HepG2 (cell line): ENCODE results near the gene L3MBTL4. TPM values are rescaled to one million over a fixed set of nuclear protein-coding genes. Genes with fewer than 3 reads are reported as not detected.

Experiments used
- ATAC-seq: fragments of 200-7000 bp; cut with Tn5 transposase; 3 replicates; pipeline ENCODE4 v1.9.1; 2020; ENCODE audit warnings: mild to moderate bottlenecking, moderate library complexity
- BruUV-seq: library from RNA; stranded (reverse); fragments of 400-500 nt; replicated peaks from 2 replicates; lab custom pipeline; 2021; lab: Mats Ljungman, UMichigan
- CTCF ChIA-PET: fragments of 300-600 bp; formaldehyde crosslinking; extraction: SDS; loops from one replicate; lab custom pipeline; 2021; ENCODE audit warnings: low total read pairs, inconsistent platforms, low intra/inter-chr PET ratio; lab: Yijun Ruan, JAX
- POLR2A ChIA-PET: fragments of 350-600 bp; sonication (Branson Sonifier 250); formaldehyde crosslinking; loops from one replicate; lab custom pipeline; 2020; ENCODE audit warnings: antibody characterized with exemption, inconsistent platforms; lab: Yijun Ruan, JAX
- DNase-seq: peaks from one replicate; pipeline ENCODE4 v3.0.0-alpha.2; 2015; ENCODE audit warnings: low spot score
- FAIRE-seq: peaks from 3 replicates; lab custom pipeline; 2011; peaks lifted over from hg19 to GRCh38; lab: Jason Lieb, UNC
- H2AFZ ChIP-seq: one replicate; pipeline ENCODE4 v1.6.1; 2011; ENCODE audit warnings: low read length, inconsistent platforms
- H3K27ac ChIP-seq: fragments of 300-600 bp; 3 replicates; pipeline ENCODE4 v1.8.0; 2011; ENCODE audit warnings: mixed run types, mild to moderate bottlenecking, mixed read lengths, low read length, inconsistent platforms; ENCODE audit not compliant: insufficient read depth; ENCODE audit errors: extremely low read length
- H3K27me3 ChIP-seq, 2 experiments: fragments of 200-600 bp in 1 of 2; 2 replicates in 1 of 2; 3 replicates in 1 of 2; pipeline versions ENCODE4 v1.6.0 to v1.8.0; 2011; ENCODE audit warnings: low read length in 2 of 2, mild to moderate bottlenecking in 2 of 2, moderate library complexity in 2 of 2, inconsistent platforms in 1 of 2; ENCODE audit not compliant: insufficient read depth in 2 of 2, control insufficient read depth in 1 of 2
- H3K36me3 ChIP-seq, 2 experiments: fragments of 200-600 bp in 1 of 2; replicated peaks in 1 of 2; 2 replicates in 1 of 2; 3 replicates in 1 of 2; pipeline versions ENCODE4 v1.5.1 to v1.8.0; 2011; ENCODE audit warnings: low read length in 2 of 2, inconsistent platforms in 1 of 2; ENCODE audit not compliant: insufficient read depth in 2 of 2, control insufficient read depth in 1 of 2
- H3K4me1 ChIP-seq: 2 replicates; pipeline ENCODE4 v1.5.1; 2012; ENCODE audit warnings: low read length, inconsistent platforms; ENCODE audit not compliant: insufficient read depth
- H3K4me2 ChIP-seq: 2 replicates; pipeline ENCODE4 v1.6.0; 2011; ENCODE audit warnings: low read depth, low read length, inconsistent platforms
- H3K4me3 ChIP-seq, 3 experiments: fragments of 200-600 bp in 1 of 3; sonication (generic), shearing (Covaris generic) in 1 of 3; replicated peaks in 1 of 3; 2 replicates each; pipeline ENCODE4 v1.5.1; 2011 to 2016; ENCODE audit warnings: low read length in 3 of 3, inconsistent platforms in 2 of 3, low read depth in 2 of 3, mild to moderate bottlenecking in 2 of 3, control low read depth in 1 of 3, mixed read lengths in 1 of 3; ENCODE audit not compliant: insufficient read depth in 1 of 3
- H3K79me2 ChIP-seq: one replicate; pipeline ENCODE4 v1.6.1; 2011; ENCODE audit warnings: low read length, inconsistent platforms; ENCODE audit not compliant: insufficient read depth
- H3K9ac ChIP-seq: 2 replicates; pipeline ENCODE4 v1.6.0; 2011; ENCODE audit warnings: mild to moderate bottlenecking, low read depth, low read length, inconsistent platforms; ENCODE audit not compliant: insufficient read depth
- H3K9me3 ChIP-seq: 2 replicates; pipeline ENCODE4 v1.5.1; 2012; ENCODE audit warnings: mild to moderate bottlenecking, low read length
- H4K20me1 ChIP-seq: 2 replicates; pipeline ENCODE4 v1.6.0; 2011; ENCODE audit warnings: inconsistent platforms, mild to moderate bottlenecking, low read length, moderate library complexity; ENCODE audit not compliant: insufficient read depth
- BORCS8-MEF2B ChIP-seq: sonication (generic); formaldehyde crosslinking; IDR thresholded peaks from 2 replicates; pipeline ENCODE4 v1.8.0; 2022; ENCODE audit warnings: mild to moderate bottlenecking, missing genetic modification reagents
- FOXO1 ChIP-seq: sonication (generic); formaldehyde crosslinking; IDR thresholded peaks from 2 replicates; pipeline ENCODE4 v1.4.0; 2020; ENCODE audit warnings: missing genetic modification reagents
- GLI4 ChIP-seq: sonication (generic); formaldehyde crosslinking; IDR thresholded peaks from 2 replicates; pipeline ENCODE4 v1.5.1; 2020; ENCODE audit warnings: missing genetic modification reagents, mild to moderate bottlenecking, moderate library complexity, borderline replicate concordance
- HCFC1 ChIP-seq: fragments of 150-350 bp; IDR thresholded peaks from 2 replicates; pipeline ENCODE4 v1.6.1; 2014; ENCODE audit warnings: low read depth, low read length
- HDAC2 ChIP-seq: sonication (generic); formaldehyde crosslinking; IDR thresholded peaks from 2 replicates; pipeline ENCODE4 v1.4.0; 2020; ENCODE audit warnings: missing genetic modification reagents
- MEIS2 ChIP-seq: sonication (generic); formaldehyde crosslinking; IDR thresholded peaks from 2 replicates; pipeline ENCODE4 v1.9.0; 2021; ENCODE audit warnings: mild to moderate bottlenecking, missing genetic modification reagents
- MTA3 ChIP-seq: sonication (generic); formaldehyde crosslinking; IDR thresholded peaks from 2 replicates; pipeline ENCODE4 v1.4.0; 2020; ENCODE audit warnings: missing genetic modification reagents
- NR3C1 ChIP-seq: sonication (generic); formaldehyde crosslinking; IDR thresholded peaks from 2 replicates; pipeline ENCODE4 v1.4.0; 2020; ENCODE audit warnings: missing genetic modification reagents
- SMARCE1 ChIP-seq: fragments of 450-650 bp; IDR thresholded peaks from 2 replicates; pipeline ENCODE4 v1.6.1; 2017; ENCODE audit warnings: borderline replicate concordance
- SOX13 ChIP-seq, 3 experiments: fragments of 450-650 bp in 1 of 3; sonication (generic) in 1 of 3; formaldehyde crosslinking in 1 of 3; IDR thresholded peaks in 2 of 3; conservative IDR thresholded peaks in 1 of 3; 2 replicates each; pipeline versions ENCODE4 v1.5.0 to v1.6.1; 2016 to 2020; ENCODE audit warnings: antibody characterized with exemption in 1 of 3, mild to moderate bottlenecking in 1 of 3, missing compliant biosample characterization in 1 of 3, missing genetic modification reagents in 1 of 3, moderate library complexity in 1 of 3
- TARDBP ChIP-seq: sonication (generic); formaldehyde crosslinking; IDR thresholded peaks from 2 replicates; pipeline ENCODE4 v1.8.0; 2022; ENCODE audit warnings: mild to moderate bottlenecking, missing genetic modification reagents
- ZC3H13 ChIP-seq: sonication (generic); formaldehyde crosslinking; IDR thresholded peaks from 2 replicates; pipeline ENCODE4 v1.8.1; 2023; ENCODE audit warnings: mild to moderate bottlenecking, missing genetic modification reagents, moderate library complexity
- ZFY ChIP-seq: sonication (generic); formaldehyde crosslinking; IDR thresholded peaks from 2 replicates; pipeline ENCODE4 v1.4.0; 2020; ENCODE audit warnings: missing genetic modification reagents
- ZNF263 ChIP-seq: sonication (generic); formaldehyde crosslinking; IDR thresholded peaks from 2 replicates; pipeline ENCODE4 v1.4.0; 2020; ENCODE audit warnings: missing genetic modification reagents
- ZNF570 ChIP-seq: sonication (generic); formaldehyde crosslinking; IDR thresholded peaks from 2 replicates; pipeline ENCODE4 v1.4.0; 2020; ENCODE audit warnings: mild to moderate bottlenecking, missing genetic modification reagents, borderline replicate concordance
- ZNF788 ChIP-seq: sonication (generic); formaldehyde crosslinking; IDR thresholded peaks from 2 replicates; pipeline ENCODE4 v1.5.0; 2020; ENCODE audit warnings: mild to moderate bottlenecking, missing genetic modification reagents, borderline replicate concordance
- WGBS: methylation state at CpG from one replicate; pipeline ENCODE4 v1.1.6; 2017; ENCODE audit warnings: low lambda C conversion rate; 5-methylcytosine and 5-hydroxymethylcytosine counted together
- in situ Hi-C: cut with HindIII; loops from 2 replicates; pipeline ENCODE4 v1.10.0; 2017; ENCODE audit warnings: low pct_unique_long_range_greater_than_20kb; ENCODE audit not compliant: extremely low pct_ligation_motif_present
- intact Hi-C: fragments of 100-400 bp; cut with micrococcal nuclease; formaldehyde crosslinking; loops from one replicate; pipeline ENCODE4 v1.10.0; 2022; ENCODE audit not compliant: unreplicated experiment
- polyA plus RNA-seq, 8 experiments: library from polyadenylated mRNA; depleted of rRNA in 3 of 8; stranded (reverse) in 7 of 8; unstranded in 1 of 8; fragments of >200 nt; fragmentation: Illumina TruSeq in 4 of 8; extraction: Trizol in 4 of 8; gene quantifications; 2 replicates each; pipeline versions ENCODE4 v1.2.1 to v1.2.3, GENCODE V29; 2011 to 2016; ENCODE audit warnings: low read depth in 4 of 8, missing spikeins in 1 of 8, mixed read lengths in 1 of 8; ENCODE audit not compliant: insufficient read depth in 1 of 8
- total RNA-seq, 5 experiments: library from RNA; depleted of rRNA; stranded (reverse); fragments of >200 nt; fragmentation: Illumina TruSeq; extraction: Trizol; gene quantifications; 2 replicates each; pipeline ENCODE4 v1.2.3, GENCODE V29; 2016; ENCODE audit warnings: low read depth in 1 of 5
- TF ChIP-seq, protein P1 (sequence below): IDR thresholded peaks from 2 replicates; pipeline ENCODE4 v1.6.1; 2016; ENCODE audit warnings: low read depth, missing genetic modification reagents, missing compliant biosample characterization
- TF ChIP-seq, protein P2 (sequence below): IDR thresholded peaks from 2 replicates; pipeline ENCODE4 v1.6.1; 2016; ENCODE audit warnings: low read depth, control low read depth

Gene L3MBTL4
- total and polyA plus RNA-seq, 2 of the 13 experiments (the other 11 are each of a cell fraction or from before 2014, with no cell fraction given): 10.8 to 13.3 TPM

DNA sequence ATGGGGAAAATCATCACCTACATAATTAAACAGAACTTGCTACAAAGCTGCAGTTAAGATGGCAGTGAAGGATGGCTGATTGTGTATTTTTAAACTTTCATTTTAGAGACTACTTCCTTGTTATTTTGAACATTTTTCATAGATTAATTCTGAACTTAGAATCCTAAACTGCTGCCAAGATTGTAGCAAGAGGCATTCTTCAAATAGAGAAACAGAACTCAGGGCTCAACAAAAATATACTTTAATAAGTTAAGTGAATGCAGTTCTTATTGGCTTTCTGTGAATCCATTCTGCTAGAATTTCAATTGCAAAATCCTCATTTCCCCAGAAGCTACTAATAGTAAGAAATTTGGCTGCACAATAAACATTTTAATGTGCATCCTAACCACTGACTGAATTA lies 160.3 kb downstream of the L3MBTL4 start (continued):
- TF ChIP-seq ZNF263 (CRISPR knock-in tag): no peak
- TF ChIP-seq ZNF570: no peak
- no peak for TF ChIP-seq TARDBP
- TF ChIP-seq FOXO1 (CRISPR knock-in tag): no peak
- no peak for TF ChIP-seq NR3C1 (CRISPR knock-in tag)
- no peak for TF ChIP-seq HDAC2 (CRISPR knock-in tag)

DNA sequence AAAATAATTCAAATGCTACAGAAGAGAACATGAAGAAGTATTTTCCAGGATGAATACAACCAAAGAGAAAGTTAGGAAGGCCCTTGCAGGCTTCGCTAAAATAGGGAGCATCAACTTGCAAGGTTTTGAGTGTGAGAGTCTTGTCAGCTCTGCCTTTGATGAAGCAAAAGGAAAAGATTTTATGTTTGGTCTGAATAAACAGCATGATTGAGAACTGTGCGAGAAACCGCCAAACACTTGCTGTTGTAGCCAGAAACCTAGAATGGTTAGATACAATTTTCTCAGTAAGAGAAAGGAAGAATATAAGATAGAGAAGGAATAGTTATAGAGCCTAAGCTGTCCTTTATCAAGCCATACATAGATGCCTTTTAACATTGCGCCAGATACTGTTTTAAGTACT lies 163.6 kb downstream of the L3MBTL4 start:
- Histone ChIP-seq H3K9me3 (no peaks in the 10 kb centered on the region), H4K20me1 (no peaks in the 10 kb centered on the region), H3K79me2 (no peaks in the 10 kb centered on the region), H3K9ac (no peak overlapping the region), H2AFZ (no peak overlapping the region), H3K4me3 (no peak overlapping the region), H3K4me2 (no peak overlapping the region), H3K27ac (no peak overlapping the region), H3K36me3 (no peaks in the 10 kb centered on the region), H3K4me1 (no peaks in the 10 kb centered on the region), H3K27me3 (no peaks in the 10 kb centered on the region)
- in situ Hi-C loops: no loop called here
- DNase-seq (no peak), FAIRE-seq (no peak), ATAC-seq (no peak)
- CTCF ChIA-PET: no interaction called here
- intact Hi-C loops: no loop called here
- POLR2A ChIA-PET: no interaction called here
- BruUV-seq: no TSS peak
- over 99% methylated on average over 4 of the region's 4 CpGs for WGBS
- TF ChIP-seq ZFY (no peak), MEIS2 (CRISPR knock-in tag) (no peak), ZNF788 (CRISPR knock-in tag) (no peak), MTA3 (CRISPR knock-in tag) (no peak), GLI4 (CRISPR knock-in tag) (no peak), ZC3H13 (CRISPR knock-in tag) (no peak), BORCS8-MEF2B (no peak), HCFC1 (no peak), SOX13 (IDR thresholded peaks at IDR 0.05) (no peak), SOX13 (CRISPR knock-in tag; conservative IDR thresholded peaks at IDR 0.05 in 1 of 2, IDR thresholded peaks at IDR 0.05 in 1 of 2) (no peak), SMARCE1 (no peak)
- TF ChIP-seq, protein P1, sequence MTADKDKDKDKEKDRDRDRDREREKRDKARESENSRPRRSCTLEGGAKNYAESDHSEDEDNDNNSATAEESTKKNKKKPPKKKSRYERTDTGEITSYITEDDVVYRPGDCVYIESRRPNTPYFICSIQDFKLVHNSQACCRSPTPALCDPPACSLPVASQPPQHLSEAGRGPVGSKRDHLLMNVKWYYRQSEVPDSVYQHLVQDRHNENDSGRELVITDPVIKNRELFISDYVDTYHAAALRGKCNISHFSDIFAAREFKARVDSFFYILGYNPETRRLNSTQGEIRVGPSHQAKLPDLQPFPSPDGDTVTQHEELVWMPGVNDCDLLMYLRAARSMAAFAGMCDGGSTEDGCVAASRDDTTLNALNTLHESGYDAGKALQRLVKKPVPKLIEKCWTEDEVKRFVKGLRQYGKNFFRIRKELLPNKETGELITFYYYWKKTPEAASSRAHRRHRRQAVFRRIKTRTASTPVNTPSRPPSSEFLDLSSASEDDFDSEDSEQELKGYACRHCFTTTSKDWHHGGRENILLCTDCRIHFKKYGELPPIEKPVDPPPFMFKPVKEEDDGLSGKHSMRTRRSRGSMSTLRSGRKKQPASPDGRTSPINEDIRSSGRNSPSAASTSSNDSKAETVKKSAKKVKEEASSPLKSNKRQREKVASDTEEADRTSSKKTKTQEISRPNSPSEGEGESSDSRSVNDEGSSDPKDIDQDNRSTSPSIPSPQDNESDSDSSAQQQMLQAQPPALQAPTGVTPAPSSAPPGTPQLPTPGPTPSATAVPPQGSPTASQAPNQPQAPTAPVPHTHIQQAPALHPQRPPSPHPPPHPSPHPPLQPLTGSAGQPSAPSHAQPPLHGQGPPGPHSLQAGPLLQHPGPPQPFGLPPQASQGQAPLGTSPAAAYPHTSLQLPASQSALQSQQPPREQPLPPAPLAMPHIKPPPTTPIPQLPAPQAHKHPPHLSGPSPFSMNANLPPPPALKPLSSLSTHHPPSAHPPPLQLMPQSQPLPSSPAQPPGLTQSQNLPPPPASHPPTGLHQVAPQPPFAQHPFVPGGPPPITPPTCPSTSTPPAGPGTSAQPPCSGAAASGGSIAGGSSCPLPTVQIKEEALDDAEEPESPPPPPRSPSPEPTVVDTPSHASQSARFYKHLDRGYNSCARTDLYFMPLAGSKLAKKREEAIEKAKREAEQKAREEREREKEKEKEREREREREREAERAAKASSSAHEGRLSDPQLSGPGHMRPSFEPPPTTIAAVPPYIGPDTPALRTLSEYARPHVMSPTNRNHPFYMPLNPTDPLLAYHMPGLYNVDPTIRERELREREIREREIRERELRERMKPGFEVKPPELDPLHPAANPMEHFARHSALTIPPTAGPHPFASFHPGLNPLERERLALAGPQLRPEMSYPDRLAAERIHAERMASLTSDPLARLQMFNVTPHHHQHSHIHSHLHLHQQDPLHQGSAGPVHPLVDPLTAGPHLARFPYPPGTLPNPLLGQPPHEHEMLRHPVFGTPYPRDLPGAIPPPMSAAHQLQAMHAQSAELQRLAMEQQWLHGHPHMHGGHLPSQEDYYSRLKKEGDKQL (CRISPR knock-in tag): no peak
- TF ChIP-seq, protein P2, sequence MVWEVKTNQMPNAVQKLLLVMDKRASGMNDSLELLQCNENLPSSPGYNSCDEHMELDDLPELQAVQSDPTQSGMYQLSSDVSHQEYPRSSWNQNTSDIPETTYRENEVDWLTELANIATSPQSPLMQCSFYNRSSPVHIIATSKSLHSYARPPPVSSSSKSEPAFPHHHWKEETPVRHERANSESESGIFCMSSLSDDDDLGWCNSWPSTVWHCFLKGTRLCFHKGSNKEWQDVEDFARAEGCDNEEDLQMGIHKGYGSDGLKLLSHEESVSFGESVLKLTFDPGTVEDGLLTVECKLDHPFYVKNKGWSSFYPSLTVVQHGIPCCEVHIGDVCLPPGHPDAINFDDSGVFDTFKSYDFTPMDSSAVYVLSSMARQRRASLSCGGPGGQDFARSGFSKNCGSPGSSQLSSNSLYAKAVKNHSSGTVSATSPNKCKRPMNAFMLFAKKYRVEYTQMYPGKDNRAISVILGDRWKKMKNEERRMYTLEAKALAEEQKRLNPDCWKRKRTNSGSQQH: no peak
